GM21723 (cell line): ENCODE data around the gene PDZD4.

Experiments
- ATAC-seq: cut with Tn5 transposase; IDR thresholded peaks from one replicate; pipeline ENCODE4 v1.9.1; 2021; ENCODE audit warnings: mild to moderate bottlenecking, moderate library complexity; ENCODE audit not compliant: unreplicated experiment

Gene PDZD4

DNA sequence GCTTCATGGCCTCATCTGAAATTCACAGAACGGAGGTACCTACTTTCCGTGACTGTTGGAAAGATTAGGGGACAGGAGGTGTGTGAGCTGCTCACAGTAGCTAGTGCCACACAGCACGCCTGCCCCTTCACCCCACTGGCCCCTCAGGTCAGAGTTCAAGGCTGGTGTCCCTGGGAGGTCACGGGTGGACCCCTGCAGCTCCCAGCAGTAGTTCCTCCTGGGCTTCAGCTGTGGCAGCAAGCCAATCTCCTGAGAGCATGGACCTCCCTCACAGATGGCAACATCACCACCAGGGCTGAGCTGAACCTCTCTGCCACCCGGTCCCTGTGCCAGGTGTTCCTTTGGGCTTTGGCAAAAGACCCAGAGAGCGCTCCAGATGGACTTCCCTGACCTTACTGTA, 38.0 kb downstream of the PDZD4 start:
- ATAC-seq: no peak

- ATAC-seq: no peak
These were observed 39.1 kb downstream of the PDZD4 start for GRCh38 chrX:153791104-153791852.

GRCh38 chrX:153789654-153790053, 40.7 kb downstream of the PDZD4 start:
- no peak for ATAC-seq

- no peak for ATAC-seq
These were observed 43.7 kb downstream of the PDZD4 start for GRCh38 chrX:153786669-153787068.

DNA sequence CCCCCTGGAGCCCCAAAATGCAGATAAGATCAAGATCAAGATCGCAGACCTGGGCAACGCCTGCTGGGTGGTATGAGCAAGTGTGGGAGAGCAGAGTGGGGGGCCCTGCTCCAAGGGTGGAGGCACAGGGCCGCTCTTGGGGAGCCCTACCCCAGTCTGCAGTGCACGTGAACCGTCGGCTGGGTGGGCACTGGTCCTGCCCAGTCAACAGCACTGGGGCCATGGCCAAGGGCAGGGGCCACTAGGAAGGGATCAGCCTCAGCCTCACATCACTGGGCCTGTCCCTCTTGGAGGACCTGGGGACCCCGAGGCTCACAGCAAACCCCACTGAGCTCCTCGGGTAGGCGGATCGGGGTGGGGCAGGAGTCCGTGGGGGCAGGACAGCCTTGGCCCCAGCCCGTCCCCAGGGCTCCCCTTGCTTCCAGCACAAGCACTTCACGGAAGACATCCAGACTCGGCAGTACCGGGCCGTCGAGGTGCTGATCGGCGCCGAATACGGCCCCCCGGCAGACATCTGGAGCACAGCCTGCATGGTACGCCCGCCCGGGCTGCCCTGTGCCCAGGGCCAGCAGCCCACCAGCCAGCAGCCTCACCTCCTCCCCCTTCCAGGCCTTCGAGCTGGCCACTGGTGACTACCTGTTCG, 45.9 kb downstream of the PDZD4 start:
- no peak for ATAC-seq

GRCh38 chrX:153783378-153784013, 46.8 kb downstream of the PDZD4 start:
- ATAC-seq: no peak

DNA sequence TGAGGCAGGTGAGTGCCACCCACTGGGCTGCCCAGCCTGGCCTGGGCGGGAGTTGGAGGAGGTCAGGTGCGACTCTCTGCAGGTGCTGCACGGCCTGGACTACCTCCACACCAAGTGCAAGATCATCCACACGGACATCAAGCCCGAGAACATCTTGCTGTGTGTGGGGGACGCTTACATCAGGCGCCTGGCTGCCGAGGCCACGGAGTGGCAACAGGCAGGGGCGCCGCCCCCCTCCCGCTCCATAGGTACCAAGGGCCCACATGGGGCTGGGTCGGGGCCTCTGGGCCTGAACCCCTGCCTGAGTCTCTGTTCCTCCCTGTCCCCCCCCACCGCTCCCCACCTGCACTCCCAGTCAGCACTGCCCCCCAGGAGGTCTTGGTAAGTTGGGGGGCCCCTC, 47.5 kb downstream of the PDZD4 start:
- no peak for ATAC-seq

GRCh38 chrX:153782313-153782712, 48.0 kb downstream of the PDZD4 start:
- no peak for ATAC-seq

- ATAC-seq: no peak
These were observed 48.8 kb downstream of the PDZD4 start for GRCh38 chrX:153781428-153782047.

DNA sequence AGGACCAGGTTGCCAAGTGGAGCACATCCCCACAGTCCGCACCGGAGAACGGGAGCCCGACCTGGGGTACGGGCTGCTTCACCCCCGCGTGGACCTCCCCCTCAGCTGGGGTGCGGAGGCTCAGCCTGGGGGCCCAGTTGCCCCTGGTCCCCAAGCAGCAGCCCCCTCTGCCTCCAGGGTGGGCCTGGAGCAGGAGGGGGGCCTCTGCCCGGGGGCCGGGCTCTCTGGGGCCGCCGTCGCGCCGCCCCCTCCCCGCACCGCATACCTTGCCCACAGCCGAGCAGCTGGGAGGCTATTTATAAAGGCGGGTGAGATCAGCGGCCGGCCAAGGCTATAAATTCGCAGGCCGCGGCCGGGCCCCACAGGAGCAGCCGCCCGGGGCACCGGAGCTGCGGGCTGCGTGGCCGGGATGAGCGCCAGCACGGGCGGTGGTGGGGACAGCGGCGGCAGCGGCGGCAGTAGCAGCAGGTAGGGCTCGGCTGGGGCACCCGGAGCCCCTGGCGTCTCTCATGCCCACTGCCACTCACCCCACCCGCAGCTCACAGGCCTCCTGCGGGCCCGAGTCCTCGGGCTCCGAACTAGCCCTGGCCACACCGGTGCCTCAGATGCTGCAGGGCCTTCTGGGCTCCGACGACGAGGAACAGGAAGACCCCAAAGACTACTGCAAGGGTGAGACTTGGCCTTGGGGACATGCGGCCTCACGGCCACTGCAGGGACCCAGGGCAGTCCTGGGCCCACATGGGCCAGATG, 49.5 kb downstream of the PDZD4 start, which contains the start of gene SRPK3:
TSS of gene SRPK3 (plus strand) at position 364 of the 750 bp plus-strand sequence. CDS start at position 410, 46 bp downstream.
- no peak for ATAC-seq

DNA sequence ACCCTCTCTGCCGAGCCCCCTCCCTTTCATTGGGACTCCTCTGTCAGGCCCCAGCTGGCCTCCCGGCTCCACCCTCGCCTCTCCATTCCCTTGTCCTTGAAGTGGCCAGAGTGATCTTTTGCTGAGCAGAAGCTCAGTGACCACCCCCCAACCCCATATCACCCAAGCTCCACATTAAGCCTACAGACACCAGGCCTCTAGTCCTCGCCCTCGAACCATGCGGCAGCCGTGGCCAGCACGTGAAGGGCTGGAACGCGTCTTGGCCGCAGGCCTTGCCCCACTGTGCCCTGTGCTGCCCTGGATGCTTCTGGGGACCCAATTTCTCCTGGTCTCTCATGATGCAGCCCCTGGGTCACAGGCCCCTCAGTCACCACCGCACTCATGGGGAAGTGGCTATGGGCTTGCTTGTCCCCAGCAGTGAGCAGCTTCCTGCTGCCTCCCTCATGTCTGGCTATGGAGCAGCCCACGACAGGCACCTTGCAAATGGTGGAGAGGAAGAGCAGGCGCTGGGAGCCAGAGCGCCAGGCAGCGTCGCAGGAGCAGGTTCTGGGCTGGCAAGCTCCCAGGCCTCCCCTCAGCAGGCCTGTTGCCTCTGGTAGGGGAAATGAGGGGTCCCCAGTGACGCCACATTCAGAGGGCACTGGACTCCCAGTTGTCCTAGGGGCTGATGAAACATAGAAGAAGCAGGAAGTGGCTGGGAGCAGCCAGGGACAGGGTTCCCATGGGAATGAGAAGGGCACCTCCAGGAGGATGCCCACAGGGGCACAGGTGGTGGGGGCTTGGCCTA, 50.3 kb downstream of the PDZD4 start:
- no peak for ATAC-seq

DNA sequence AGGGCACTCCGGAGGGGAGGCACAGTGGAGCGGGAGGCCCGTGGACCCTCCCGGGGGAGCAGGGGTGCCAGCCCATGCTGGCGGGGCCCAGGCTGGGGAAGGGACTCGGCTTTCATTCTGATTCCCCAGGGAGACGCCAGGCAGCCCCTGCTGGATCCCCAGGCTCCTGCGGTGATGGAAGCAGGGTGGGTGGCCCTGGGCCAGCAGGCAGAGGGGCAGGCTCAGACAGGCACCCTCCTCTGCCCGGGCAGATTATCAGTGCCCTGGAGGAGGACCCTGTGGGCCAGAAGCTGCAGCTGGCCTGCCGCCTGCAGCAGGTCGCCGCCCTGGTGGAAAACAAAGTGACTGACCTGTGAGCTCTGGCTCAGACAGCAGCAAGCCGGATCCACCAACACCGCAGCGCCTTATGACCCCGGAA, 51.7 kb downstream of the PDZD4 start:
- ATAC-seq: no peak

- no peak for ATAC-seq
These were observed 52.2 kb downstream of the PDZD4 start for GRCh38 chrX:153778181-153778580.

DNA sequence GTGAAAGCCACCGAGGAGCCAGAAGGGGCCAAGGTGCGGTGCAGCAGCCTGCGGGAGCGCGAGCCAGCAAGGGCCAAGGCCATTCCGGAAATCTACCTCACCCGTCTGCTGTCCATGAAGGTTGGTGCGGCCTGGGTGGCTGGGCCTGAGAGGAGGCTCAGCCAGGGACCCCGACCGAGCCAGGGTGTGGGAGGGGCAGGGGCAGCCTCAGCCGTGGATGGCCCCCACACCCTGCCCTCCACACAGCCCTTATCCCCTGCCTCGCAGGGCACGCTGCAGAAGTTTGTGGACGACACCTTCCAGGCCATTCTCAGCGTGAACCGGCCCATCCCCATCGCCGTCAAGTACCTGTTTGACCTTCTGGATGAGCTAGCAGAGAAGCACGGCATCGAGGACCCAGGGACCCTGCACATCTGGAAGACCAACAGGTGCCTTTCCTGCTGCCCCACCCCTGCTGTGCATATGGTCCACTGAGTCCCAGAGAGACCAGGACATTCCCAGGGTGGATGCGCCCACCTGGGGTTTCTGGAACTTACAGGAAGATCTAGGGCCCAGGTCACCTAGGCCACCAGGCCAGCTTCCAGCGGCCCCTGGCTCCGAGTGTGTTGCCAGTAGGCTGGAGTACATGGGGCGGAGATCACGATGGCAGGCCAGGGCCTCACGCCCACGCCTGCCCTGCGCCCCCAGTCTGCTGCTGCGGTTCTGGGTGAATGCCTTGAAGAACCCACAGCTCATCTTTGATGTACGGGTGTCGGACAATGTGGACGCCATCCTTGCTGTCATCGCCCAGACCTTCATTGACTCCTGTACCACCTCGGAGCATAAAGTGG, 52.9 kb downstream of the PDZD4 start:
- no peak for ATAC-seq

DNA sequence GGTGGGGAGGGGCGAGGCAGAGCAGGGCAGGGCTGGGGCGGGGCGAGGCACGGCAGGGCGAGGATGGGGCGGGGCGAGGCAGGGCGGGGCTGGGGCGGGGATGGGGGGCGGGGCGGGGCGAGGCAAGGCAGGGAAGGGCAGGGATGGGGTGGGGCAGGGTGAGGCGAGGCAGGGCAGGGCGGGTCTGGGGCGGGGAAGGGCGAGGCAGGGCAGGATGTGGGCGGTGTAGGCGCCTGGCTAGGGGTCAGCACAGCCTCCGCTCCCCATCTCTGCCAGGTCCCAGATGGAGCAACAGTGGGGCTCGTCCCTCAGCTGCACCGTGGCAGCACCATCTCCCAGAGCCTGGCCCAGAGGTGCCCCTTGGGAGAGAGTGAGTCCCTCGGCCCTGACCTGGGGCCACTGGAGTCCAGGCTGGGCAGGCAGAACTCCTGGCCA, 53.7 kb downstream of the PDZD4 start:
- no peak for ATAC-seq

DNA sequence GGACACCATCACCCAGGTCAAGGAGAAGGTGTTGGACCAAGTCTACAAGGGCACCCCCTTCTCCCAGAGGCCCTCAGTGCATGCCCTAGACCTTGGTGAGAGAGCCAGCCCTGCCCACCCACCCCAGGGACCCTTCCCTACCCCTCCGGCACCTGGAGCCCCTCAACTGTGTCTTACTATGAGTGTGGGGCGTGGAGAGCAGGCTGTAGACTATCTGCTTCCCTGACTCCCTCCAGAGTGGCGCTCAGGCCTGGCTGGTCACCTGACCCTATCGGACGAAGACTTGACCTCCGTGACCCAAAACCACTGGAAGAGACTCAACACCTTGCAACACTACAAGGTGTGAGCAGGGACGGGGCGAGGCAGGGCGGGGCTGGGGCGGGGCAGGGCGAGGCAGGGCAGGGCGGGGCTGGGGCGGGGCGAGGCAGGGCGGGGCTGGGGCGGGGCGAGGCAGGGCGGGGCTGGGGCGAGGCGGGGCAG, 54.2 kb downstream of the PDZD4 start:
- no peak for ATAC-seq

GRCh38 chrX:153775293-153776119, 54.8 kb downstream of the PDZD4 start:
- no peak for ATAC-seq
